Left kidney (tissue), 2 donors: Measurements from ENCODE around the gene PRKAG1. TPM values are rescaled to one million over a fixed set of nuclear protein-coding genes. Genes with fewer than 3 reads are reported as not detected.

Experiments
- DNase-seq: peaks from one replicate; pipeline ENCODE4 v3.0.0-alpha.2; 2013
- polyA plus RNA-seq: library from polyadenylated mRNA; unstranded; fragments of 120-200 nt; gene quantifications from one replicate; pipeline ENCODE4 v1.2.1, GENCODE V29; 2013; ENCODE audit not compliant: insufficient read length

Gene PRKAG1
- polyA plus RNA-seq, 1 donor: 95.8 TPM

DNA sequence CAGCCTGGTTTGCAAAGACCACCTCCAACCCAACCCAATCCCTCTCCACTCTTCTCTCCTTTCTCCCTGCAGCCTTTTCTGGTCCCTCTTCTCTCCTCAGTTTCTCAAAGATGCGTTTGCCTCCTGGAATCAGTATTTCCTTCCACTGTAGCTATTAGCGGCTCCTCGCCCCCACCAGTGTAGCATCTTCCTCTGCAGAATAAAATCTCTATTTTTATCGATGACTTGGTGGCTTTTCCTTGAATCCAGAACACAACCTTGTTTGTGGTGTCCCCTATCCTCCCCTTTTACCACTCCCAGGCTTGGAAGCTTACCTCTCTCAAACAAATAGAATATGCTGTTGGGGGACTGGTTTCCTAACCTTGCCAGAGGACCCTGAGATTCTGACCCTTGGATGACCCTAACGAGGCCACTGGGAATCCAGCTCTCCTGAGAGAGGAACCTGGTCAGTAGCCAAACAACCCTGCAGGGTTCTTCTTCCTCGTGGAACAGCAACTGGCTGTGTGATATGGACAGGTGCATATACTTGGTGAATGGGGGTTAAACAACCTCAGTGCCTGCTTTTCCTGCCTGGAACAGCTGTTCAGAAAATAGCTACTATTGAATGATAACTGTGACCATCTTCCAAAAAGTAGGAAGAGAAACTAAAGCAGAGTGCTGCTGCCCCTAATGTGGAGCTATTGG is 36.0 kb downstream of the PRKAG1 start:
- DNase-seq: no peak

DNA sequence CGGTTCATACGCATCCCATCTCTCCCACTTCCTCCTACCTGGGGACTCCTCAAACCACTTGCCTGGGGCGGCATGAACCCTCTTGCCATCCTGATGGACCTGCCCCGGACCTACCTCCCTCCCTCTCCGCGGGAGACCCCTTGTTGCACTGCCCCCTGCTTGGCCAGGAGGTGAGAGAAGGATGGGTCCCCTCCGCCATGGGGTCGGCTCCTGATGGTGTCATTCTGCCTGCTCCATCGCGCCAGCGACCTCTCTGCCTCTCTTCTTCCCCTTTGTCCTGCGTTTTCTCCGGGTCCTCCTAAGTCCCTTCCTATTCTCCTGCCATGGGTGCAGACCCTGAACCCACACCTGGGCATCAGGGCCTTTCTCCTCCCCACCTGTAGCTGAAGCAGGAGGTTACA is 36.8 kb downstream of the PRKAG1 start:
- no peak for DNase-seq

DNA sequence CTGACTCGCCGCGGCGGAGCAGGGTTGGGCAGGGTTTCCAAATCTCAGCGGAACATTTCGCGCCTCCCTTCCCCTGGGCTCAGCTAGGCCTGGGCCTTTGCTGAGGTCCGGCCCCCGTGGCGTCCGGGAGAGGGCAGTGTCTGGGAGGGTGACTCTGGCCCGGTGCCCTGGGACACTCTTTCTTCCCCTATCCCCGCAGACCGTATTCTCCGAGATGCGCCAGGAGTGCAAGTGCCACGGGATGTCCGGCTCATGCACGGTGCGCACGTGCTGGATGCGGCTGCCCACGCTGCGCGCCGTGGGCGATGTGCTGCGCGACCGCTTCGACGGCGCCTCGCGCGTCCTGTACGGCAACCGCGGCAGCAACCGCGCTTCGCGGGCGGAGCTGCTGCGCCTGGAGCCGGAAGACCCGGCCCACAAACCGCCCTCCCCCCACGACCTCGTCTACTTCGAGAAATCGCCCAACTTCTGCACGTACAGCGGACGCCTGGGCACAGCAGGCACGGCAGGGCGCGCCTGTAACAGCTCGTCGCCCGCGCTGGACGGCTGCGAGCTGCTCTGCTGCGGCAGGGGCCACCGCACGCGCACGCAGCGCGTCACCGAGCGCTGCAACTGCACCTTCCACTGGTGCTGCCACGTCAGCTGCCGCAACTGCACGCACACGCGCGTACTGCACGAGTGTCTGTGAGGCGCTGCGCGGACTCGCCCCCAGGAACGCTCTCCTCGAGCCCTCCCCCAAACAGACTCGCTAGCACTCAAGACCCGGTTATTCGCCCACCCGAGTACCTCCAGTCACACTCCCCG is 37.4 kb downstream of the PRKAG1 start:
- DNase-seq: no peak

DNA sequence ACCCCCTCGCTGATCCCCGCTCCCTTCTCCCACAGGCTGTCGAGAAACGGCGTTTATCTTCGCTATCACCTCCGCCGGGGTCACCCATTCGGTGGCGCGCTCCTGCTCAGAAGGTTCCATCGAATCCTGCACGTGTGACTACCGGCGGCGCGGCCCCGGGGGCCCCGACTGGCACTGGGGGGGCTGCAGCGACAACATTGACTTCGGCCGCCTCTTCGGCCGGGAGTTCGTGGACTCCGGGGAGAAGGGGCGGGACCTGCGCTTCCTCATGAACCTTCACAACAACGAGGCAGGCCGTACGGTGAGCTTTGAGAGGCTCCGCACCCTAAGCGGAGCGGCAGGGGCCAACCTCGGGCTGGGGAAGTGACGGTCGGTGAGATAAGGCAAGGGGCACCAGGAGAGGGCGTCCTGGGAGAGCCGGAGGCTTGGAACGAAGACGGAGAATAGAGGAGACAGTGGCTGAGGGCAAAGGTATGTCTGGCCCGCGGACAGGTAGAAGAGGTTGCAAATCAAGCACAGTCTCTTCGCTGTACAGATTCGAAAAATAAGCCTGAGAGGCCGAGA is 38.1 kb downstream of the PRKAG1 start:
- DNase-seq: no peak

DNA sequence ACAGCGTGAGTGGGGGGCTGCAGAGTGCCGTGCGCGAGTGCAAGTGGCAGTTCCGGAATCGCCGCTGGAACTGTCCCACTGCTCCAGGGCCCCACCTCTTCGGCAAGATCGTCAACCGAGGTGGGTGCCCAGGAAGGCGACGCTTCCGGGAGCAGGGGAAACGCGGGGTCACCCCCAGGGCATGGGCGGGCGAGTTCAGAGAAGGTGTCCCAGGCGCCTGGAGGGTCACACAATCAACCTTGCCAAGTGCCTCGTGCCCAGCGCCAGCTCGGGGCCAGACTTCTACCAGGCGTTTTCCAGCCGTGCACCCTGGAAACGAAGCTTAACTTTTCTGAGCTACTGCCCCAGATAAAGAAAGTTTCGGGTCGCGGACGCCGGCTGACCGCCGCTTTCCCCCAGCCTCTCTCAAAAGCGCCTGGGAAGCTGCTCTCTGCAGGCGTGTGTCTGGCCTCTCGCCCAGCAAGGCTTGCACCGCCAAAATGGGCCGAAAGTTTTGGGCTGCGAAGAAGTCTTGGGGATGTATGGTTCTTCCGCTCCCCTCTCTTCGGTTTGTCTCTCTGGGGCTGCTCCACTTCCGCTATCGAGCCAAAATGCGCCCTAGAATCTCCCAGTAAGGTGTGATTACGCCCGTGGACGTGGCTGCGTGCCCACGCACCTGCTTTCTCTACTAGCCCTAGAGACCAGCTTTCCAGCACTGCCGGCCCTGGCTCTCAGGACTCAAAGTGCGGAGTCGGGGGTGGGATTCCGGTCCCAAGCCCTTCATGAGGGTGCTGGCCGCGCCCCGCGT is 38.8 kb downstream of the PRKAG1 start:
- DNase-seq: no peak

DNA sequence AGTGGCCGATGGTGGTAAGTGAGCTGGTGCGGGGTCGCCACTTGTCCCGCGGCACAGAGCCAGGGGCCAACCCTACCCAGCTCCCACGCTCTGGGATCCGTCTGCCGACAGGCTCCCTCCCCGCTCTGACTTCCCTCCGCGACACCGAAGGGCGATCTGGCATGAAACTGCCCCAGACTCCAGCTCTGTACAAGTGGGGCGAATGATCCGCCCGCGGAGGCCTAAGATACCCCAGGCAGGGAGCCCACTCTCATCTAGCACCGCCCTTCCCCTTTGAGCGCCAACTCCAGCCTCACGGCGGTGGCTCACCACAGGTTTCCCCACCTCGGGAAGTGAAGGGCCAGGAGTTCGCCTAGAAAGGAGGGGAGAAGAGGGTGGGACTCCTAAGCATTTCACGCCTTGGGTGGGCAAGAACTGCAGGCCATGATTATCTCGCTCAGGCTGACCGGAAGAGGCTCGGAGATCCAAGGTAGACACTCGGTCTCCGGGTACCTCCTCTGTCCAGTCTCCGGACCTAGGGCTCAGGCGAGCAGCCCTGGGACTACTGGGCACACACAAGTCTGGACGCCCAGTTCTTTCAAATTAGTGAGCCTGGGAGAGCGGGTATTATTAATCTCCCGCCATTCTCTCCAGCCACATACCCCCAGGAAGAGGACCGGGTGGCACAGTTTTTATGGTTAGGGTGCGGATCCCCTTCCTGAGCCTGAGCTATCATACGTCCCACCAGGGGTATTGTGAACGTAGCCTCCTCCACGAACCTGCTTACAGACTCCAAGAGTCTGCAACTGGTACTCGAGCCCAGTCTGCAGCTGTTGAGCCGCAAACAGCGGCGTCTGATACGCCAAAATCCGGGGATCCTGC is 39.6 kb downstream of the PRKAG1 start:
- no peak for DNase-seq

DNA sequence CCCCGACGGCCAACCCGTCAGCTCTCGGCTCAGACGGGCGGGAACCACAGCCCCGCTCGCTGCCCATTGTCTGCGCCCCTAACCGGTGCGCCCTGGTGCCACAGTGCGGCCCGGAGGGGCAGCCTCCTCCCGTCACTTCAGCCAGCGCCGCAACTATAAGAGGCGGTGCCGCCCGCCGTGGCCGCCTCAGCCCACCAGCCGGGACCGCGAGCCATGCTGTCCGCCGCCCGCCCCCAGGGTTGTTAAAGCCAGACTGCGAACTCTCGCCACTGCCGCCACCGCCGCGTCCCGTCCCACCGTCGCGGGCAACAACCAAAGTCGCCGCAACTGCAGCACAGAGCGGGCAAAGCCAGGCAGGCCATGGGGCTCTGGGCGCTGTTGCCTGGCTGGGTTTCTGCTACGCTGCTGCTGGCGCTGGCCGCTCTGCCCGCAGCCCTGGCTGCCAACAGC is 40.3 kb downstream of the PRKAG1 start, which contains the start of gene WNT1:
WNT1 (plus strand) TSS at position 32 of the 450 bp plus-strand sequence; CDS start at position 361, 329 bp downstream.
- no peak for DNase-seq

DNA sequence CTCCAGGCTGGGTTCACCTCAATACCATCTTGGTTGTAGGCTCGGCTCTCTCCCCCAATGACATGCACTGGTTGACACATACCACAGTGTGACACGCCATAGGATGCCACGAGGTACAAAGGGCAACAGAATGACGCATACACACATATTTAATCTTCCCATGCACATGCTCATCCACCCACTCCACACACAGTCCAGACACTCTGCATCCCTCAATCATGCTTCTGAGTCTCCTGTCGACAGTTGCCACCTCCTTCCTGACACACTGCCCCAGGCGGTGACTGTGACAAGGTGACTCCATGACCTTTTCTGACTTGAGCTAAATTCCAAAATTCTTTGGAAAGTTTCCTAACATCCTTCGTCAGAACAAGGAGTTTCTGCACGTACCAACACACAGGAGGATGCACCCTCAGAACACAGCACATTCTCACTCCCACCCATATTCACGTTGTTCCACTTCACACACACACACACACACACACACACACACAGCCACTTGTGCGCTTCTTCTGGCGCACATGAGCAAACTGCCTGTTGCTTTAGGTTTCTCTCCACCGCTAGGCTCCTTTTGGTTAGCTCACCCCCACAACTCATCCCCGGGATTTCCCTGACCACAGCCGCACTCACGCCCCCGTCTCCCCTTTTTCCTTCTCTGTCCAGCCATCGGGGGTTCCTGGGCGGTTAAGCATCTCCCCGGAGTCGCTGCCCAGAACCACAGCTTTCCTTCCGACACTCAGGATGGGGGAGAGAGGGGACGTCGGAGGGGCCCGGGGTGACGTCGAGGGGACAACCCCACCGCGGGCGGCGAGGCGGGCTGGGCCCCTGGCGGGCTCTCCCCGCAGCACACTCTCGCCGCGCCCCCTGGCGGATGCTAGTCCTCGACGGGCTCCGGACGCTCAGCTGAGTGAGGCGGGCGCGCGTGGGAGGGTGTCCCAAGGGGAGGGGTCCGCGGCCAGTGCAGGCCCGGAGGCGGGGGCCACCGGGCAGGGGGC is 41.0 kb downstream of the PRKAG1 start:
- no peak for DNase-seq

DNA sequence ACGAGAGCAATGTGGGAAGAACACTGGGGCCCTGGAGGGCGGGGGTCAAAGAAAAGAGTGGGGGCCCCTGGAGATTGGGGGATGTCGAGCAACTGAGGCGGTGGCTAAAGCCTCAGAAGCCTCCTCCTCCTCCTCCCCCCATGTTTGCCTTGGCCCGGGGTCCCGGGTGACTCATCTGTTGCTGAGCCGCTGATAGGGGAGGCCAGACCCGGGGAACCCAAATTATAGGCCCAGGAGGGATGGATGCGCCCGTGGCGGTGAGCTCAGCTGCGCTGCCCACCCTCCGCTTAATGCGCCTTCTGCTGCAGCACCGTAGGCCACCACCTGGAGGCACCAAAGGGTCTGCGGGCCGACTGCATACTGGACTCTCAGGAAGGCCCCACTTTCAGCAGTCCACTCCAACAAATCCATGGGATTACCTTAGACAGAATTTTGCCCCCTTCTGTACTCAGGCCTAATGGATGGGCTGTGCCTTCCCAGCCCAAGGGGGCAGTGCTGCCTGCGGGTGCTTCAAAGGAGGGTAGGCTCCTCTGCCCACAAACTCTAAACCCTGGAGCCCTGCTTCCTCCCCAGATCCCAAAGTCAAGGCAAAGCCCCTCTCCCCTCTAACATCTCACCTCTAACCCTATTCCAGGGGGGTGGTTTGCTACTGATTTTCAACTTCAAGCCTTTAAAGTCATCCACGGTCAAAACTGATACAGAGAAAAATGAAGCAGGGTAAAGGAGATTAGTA is 44.5 kb downstream of the PRKAG1 start:
- no peak for DNase-seq

DNA sequence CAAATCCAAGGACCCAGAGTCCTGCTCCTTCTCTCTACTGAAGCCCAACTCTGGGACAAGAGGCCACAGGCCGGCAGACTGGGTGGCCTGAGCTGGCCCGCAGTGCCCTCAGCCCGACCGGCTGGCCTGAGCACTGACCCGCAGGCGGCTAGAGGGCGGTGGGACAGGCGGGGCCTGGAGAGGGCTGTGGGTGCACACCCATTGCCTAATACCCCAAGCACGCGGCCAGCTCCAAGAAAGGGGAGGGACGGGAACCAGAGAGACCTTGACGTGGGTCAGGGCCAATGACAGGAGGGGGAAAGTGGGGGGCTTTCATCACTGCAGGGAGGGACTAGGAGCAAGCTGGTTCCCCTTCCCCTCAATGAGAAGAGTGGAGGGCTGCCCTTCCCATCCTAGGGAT is 45.0 kb downstream of the PRKAG1 start:
- no peak for DNase-seq

DNA sequence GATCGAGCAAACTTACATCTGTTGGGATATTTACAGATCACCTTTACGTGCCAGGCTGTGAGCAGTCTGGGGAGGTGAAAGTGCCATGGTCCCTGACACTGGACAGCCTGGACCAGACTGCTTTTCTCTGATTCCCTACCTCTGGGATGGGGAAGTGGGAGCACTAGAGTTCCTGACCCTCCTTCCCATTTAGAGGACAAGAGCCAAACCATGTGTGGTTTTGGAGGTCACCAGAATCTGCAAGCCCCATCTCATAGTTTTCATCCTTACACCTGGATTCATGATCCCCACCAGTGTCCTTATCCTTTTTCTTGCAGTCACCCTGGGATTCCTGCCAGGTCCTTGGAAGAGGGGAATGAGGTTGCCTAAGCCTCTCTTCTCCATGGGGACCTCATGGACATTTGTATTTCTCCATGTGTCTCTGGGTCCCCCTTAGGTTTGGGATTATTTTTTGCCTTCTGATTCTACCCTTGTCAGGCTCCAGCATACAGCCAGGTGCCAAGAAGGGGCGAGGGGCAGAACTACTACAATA is 45.6 kb downstream of the PRKAG1 start:
- no peak for DNase-seq

DNA sequence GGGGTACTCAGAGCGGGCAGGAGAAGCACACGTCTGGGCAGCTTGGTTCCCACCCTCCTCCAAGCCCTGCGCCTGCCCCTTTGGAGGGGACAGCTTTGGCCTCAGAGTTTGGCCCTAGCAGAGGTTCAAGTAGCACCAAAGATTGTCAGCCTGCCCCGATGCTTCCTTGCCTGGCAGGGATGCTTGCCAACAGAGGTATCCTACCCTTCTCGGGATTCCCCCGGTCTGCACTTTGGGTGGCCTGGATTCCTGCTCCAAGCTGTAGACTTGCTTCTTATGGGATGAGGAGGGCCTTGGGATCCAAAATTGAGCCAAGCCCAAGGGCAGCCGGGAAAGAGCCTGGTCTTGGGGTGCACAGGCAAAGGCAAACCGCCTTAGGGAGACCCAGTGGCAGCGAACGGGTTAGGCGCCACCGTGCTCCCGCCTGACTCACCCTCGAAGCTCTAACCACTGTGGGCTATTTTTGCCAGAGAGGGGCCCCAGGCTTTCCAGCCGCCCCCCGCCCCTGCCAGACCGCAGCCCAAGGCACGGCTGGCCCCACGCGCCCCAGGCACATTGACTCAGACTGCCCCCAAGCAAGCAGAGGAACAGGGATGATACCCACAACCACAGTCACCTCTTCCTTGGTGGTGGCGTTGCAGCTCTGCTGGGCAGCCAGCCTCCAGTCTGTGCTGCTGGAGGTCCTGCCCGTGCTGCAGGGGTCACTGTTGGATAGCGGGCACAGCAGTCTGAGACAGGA is 46.2 kb downstream of the PRKAG1 start:
- DNase-seq: no peak

DNA sequence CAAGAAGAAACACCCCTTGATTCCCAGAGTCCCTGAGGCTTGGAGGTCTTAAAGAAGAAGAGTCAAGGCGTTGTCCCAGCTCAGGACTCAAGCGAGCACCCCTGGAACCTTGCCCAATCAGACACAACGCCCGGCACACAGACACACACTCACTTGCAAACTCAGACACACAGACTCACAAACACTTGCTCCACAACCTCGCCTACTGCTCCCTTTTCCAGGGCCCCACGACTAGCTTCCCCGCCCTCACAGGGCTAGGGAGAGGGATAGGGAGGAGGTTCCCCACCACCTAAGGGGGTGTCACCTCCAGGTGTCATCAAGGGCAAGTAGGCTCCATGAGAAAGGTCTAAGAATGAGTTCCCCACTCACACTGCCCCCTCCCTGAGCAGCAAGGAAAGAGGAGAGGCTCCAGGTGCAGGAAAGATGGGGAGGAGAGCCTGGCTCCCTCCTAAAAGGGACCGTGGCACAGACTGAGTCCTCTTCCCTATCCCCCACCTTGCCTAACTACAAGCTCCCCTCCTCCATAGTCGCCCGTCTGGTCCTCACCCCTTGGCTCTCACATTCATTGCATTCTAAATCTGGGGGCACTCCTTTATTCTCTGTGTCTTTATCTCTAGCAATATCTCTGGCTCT is 47.8 kb downstream of the PRKAG1 start:
- no peak for DNase-seq

DNA sequence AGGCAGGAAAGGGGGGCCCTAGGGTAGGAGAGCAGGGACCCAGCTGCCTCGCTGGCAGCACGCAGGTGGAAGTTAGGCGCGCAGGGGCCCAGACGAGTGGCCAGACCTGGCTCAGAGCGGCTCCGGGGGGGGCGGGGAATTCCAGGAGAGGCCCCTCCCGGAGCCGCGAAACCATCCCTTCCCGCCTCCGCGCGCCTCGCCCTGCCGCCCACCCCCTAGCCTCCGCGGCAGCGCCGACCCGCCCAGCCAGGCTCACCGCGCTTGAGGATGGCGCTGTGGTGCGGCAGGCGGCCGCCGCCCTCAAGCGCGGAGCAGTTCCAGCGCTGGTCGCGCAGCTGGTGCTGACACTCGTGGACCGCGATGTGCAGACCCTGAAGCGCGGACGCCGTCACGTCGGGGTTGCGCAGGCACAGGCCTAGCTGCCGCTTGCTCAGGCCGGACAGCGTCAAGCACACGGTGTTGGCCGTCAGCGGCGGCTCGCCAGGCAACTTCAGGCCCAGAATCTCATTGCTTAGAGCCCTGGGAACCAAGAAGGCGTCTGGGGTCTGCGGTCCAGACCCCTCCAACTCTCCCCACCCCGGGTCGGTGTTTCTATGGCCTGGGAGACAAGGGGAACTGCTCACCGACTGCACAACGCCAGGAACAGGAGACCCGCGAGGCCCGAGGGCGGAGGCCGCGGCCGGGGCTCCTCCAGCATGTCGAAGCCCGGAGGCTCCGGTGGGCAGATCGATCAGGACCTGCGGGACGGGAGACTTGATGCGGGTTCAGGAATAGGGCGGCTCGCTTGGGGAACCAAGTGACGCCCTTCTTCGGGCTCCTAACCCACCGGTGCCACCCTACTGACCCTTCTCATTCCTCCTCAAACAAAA is 48.5 kb downstream of the PRKAG1 start:
- no peak for DNase-seq

DNA sequence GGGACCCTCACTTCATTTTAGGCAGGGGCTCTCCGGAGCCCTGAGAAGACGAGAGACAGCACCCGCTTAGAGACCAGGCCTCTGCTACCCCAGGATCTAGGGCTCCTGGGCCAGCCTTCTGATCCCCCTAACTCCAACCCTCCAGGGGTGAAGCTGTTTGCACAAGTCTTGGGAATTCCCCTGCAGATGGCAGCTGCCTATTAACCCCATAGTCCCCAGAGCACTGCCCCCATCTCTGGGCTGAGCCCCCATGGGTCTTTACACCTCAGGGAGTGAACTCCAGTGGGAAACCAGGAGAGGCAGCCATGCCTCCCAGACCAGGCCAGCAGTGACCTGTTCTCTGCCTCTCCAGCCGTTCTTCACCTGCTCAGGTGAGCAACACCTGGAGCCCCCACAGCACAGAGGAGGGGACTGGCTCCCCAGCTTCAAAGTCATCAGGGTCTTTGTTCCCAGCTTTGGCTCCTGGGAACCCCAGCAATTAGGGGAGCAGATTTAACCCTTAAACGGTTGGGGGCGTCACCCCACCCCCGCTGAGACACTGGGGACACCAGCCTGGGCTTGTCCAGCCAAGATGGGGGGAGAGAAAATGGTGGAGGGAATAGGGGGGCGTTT is 49.3 kb downstream of the PRKAG1 start:
- no peak for DNase-seq

DNA sequence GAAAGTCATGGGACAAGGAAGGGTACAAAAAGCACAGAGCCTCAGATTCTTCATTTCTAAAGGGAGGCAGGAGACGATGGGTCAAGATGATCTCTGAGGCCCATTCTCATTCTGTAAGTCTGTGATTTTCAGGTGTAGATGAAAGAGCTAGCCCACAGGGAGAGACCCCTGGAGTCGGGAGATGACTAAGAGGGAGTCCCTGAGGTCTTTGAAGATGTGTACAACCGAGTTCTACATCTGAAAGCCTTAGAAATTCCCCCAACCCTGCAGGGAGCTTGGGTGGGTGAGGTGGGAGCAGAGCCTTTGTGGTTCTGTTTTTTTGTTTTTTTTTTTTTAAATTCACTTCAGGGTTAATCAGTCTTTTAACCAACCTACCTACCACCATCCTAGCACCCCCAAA is 50.1 kb downstream of the PRKAG1 start:
- no peak for DNase-seq
